ENCODE data around the gene ABTB2.

ABTB2 gene

GRCh38 chr11:34380696-34381095 lies 22.9 kb upstream of the ABTB2 start:
- H3K36me3 Mint-ChIP-seq (ENCODE audit: low read depth), result peaks cover 5% of the 10 kb centered on the region
- peaks cover 6% of the 10 kb centered on the region for H3K27me3 Mint-ChIP-seq
- DNase-seq (no peak), ATAC-seq (no peak)
- no peak overlapping the region for H3K4me3 Mint-ChIP-seq
- H3K9me3 Mint-ChIP-seq, result peaks cover 17% of the 10 kb centered on the region
- H3K4me1 Mint-ChIP-seq, result peaks cover 4% of the 10 kb centered on the region
- H3K27ac Mint-ChIP-seq, result no peak overlapping the region

- Mint-ChIP-seq H3K4me1 (peaks cover 4% of the 10 kb centered on the region), H3K9me3 (peaks cover 22% of the 10 kb centered on the region), H3K4me3 (no peak overlapping the region), H3K27ac (no peak overlapping the region), H3K36me3 (ENCODE audit: low read depth) (peaks cover 6% of the 10 kb centered on the region), H3K27me3 (peaks cover 9% of the 10 kb centered on the region)
- DNase-seq (no peak), ATAC-seq (no peak)
Measured at GRCh38 chr11:34379539-34379938, 21.7 kb upstream of the ABTB2 start.

GRCh38 chr11:34379079-34379478 lies 21.3 kb upstream of the ABTB2 start:
- Mint-ChIP-seq H3K4me1 (peaks cover 4% of the 10 kb centered on the region), H3K9me3 (peaks cover 22% of the 10 kb centered on the region), H3K27ac (no peak overlapping the region), H3K36me3 (ENCODE audit: low read depth) (peaks cover 7% of the 10 kb centered on the region), H3K4me3 (no peak overlapping the region), H3K27me3 (peaks cover 9% of the 10 kb centered on the region)
- ATAC-seq (no peak), DNase-seq (no peak)

- peaks cover 11% of the 10 kb centered on the region for H3K27me3 Mint-ChIP-seq
- DNase-seq (no peak), ATAC-seq (no peak)
- H3K27ac Mint-ChIP-seq, result no peak overlapping the region
- peaks cover 15% of the 10 kb centered on the region for H3K4me1 Mint-ChIP-seq
- peaks cover 22% of the 10 kb centered on the region for H3K9me3 Mint-ChIP-seq
- no peak overlapping the region for H3K4me3 Mint-ChIP-seq
- H3K36me3 Mint-ChIP-seq (ENCODE audit: low read depth), result peaks cover 7% of the 10 kb centered on the region
Measured at GRCh38 chr11:34373727-34374126, 15.9 kb upstream of the ABTB2 start.

GRCh38 chr11:34366522-34366921 lies 8.7 kb upstream of the ABTB2 start:
- DNase-seq, result no peak
- Mint-ChIP-seq H3K9me3 (peaks cover 1% of the 10 kb centered on the region), H3K27ac (no peak overlapping the region), H3K27me3 (peaks cover 23% of the 10 kb centered on the region), H3K4me3 (no peak overlapping the region), H3K36me3 (ENCODE audit: low read depth) (no peaks in the 10 kb centered on the region), H3K4me1 (peaks cover 14% of the 10 kb centered on the region)
- ATAC-seq, result no peak

- DNase-seq, result no peak
- H3K27ac Mint-ChIP-seq, result no peak overlapping the region
Measured at GRCh38 chr11:34364102-34364501, 6.3 kb upstream of the ABTB2 start.

GRCh38 chr11:34363363-34364084 lies 5.7 kb upstream of the ABTB2 start:
- no peak for DNase-seq
- H3K4me3 Mint-ChIP-seq, result no peak overlapping the region
- no peak for ATAC-seq
- no peaks in the 10 kb centered on the region for H3K9me3 Mint-ChIP-seq
- no peaks in the 10 kb centered on the region for H3K36me3 Mint-ChIP-seq (ENCODE audit: low read depth)
- peaks cover 14% of the 10 kb centered on the region for H3K4me1 Mint-ChIP-seq
- H3K27me3 Mint-ChIP-seq, result peaks cover 32% of the 10 kb centered on the region
- no peak overlapping the region for H3K27ac Mint-ChIP-seq

More at GRCh38 chr11:34364102-34364501, 6.3 kb upstream of the ABTB2 start:
- Mint-ChIP-seq H3K4me1 (peaks cover 10% of the 10 kb centered on the region), H3K4me3 (no peak overlapping the region), H3K9me3 (no peaks in the 10 kb centered on the region), H3K27me3 (peaks cover 37% of the 10 kb centered on the region), H3K36me3 (ENCODE audit: low read depth) (no peaks in the 10 kb centered on the region)
- ATAC-seq, result no peak

GRCh38 chr11:34360046-34360445 lies 2.2 kb upstream of the ABTB2 start:
- peaks cover 2% of the 10 kb centered on the region for H3K36me3 Mint-ChIP-seq (ENCODE audit: low read depth)
- peaks cover 27% of the 10 kb centered on the region for H3K4me1 Mint-ChIP-seq
- DNase-seq, result no peak
- H3K9me3 Mint-ChIP-seq, result no peaks in the 10 kb centered on the region
- H3K27ac Mint-ChIP-seq, result no peak overlapping the region
- peaks cover 38% of the 10 kb centered on the region for H3K27me3 Mint-ChIP-seq
- no peak for ATAC-seq
- no peak overlapping the region for H3K4me3 Mint-ChIP-seq

GRCh38 chr11:34359548-34359891 lies 1.7 kb upstream of the ABTB2 start:
- peaks cover 5% of the 10 kb centered on the region for H3K36me3 Mint-ChIP-seq (ENCODE audit: low read depth)
- no peak overlapping the region for H3K27ac Mint-ChIP-seq
- no peak for DNase-seq
- peaks cover 43% of the 10 kb centered on the region for H3K27me3 Mint-ChIP-seq
- ATAC-seq, result no peak
- H3K4me1 Mint-ChIP-seq, result peaks cover 30% of the 10 kb centered on the region
- H3K9me3 Mint-ChIP-seq, result no peaks in the 10 kb centered on the region
- peak overlapping the region; percentile 85 for H3K4me3 Mint-ChIP-seq

GRCh38 chr11:34358728-34359547 lies 1.1 kb upstream of the ABTB2 start:
- peaks cover 46% of the 10 kb centered on the region for H3K27me3 Mint-ChIP-seq
- no peaks in the 10 kb centered on the region for H3K9me3 Mint-ChIP-seq
- ATAC-seq (peak; percentile 2), DNase-seq (peak; percentile 69)
- peak overlapping the region; percentile 67 for H3K27ac Mint-ChIP-seq
- H3K4me3 Mint-ChIP-seq, result peak overlapping the region; percentile 85
- H3K4me1 Mint-ChIP-seq, result peaks cover 25% of the 10 kb centered on the region
- H3K36me3 Mint-ChIP-seq (ENCODE audit: low read depth), result peaks cover 5% of the 10 kb centered on the region

- ATAC-seq (peak; percentile 33), DNase-seq (no peak)
- peaks cover 24% of the 10 kb centered on the region for H3K4me1 Mint-ChIP-seq
Measured at GRCh38 chr11:34358258-34358727, 483 bp upstream of the ABTB2 start.

GRCh38 chr11:34356913-34357700 lies 703 bp downstream of the ABTB2 start:
- Mint-ChIP-seq H3K4me3 (peak overlapping the region; percentile 85), H3K27me3 (peaks cover 57% of the 10 kb centered on the region), H3K9me3 (no peaks in the 10 kb centered on the region), H3K4me1 (peaks cover 24% of the 10 kb centered on the region), H3K36me3 (ENCODE audit: low read depth) (peaks cover 5% of the 10 kb centered on the region), H3K27ac (no peak overlapping the region)
- ATAC-seq, result peak; percentile 20
- peak; percentile 47 for DNase-seq

More at GRCh38 chr11:34358258-34358727, 483 bp upstream of the ABTB2 start:
- peak overlapping the region; percentile 32 for H3K27ac Mint-ChIP-seq
- no peaks in the 10 kb centered on the region for H3K9me3 Mint-ChIP-seq
- H3K4me3 Mint-ChIP-seq, result peak overlapping the region; percentile 85
- peaks cover 51% of the 10 kb centered on the region for H3K27me3 Mint-ChIP-seq
- peaks cover 5% of the 10 kb centered on the region for H3K36me3 Mint-ChIP-seq (ENCODE audit: low read depth)

GRCh38 chr11:34356576-34356912 lies 1.3 kb downstream of the ABTB2 start:
- Mint-ChIP-seq H3K4me3 (peak overlapping the region; percentile 69), H3K4me1 (peaks cover 28% of the 10 kb centered on the region), H3K36me3 (ENCODE audit: low read depth) (peaks cover 5% of the 10 kb centered on the region), H3K27ac (no peak overlapping the region), H3K9me3 (no peaks in the 10 kb centered on the region), H3K27me3 (peaks cover 61% of the 10 kb centered on the region)
- peak; percentile 16 for DNase-seq
- no peak for ATAC-seq

- no peak overlapping the region for H3K27ac Mint-ChIP-seq
Measured at GRCh38 chr11:34356130-34356529, 1.7 kb downstream of the ABTB2 start.

More at GRCh38 chr11:34356130-34356529, 1.7 kb downstream of the ABTB2 start:
- ATAC-seq (no peak), DNase-seq (no peak)
- peaks cover 28% of the 10 kb centered on the region for H3K4me1 Mint-ChIP-seq
- H3K9me3 Mint-ChIP-seq, result no peaks in the 10 kb centered on the region
- H3K36me3 Mint-ChIP-seq (ENCODE audit: low read depth), result peaks cover 5% of the 10 kb centered on the region
- H3K4me3 Mint-ChIP-seq, result peak overlapping the region; percentile 69
- H3K27me3 Mint-ChIP-seq, result peaks cover 60% of the 10 kb centered on the region
